SU-DHL-6 (cell line): Measurements from ENCODE around the gene AARS2.

Source experiments
- H2AFZ ChIP-seq: fragments of 200-600 bp; sonication (generic); 2 replicates; pipeline ENCODE4 v1.6.1; 2014; ENCODE audit warnings: low read depth, mild to moderate bottlenecking, moderate library complexity, mixed read lengths, antibody characterized with exemption, low read length; ENCODE audit not compliant: severe bottlenecking
- H3F3A ChIP-seq: fragments of 200-600 bp; shearing (Covaris generic); 2 replicates; pipeline ENCODE4 v1.6.0; 2016; ENCODE audit warnings: antibody characterized with exemption, mild to moderate bottlenecking; ENCODE audit not compliant: insufficient read depth
- H3K27ac ChIP-seq: fragments of 200-600 bp; sonication (generic); 2 replicates; pipeline ENCODE4 v1.5.1; 2016; ENCODE audit warnings: low read depth, mild to moderate bottlenecking, low read length, moderate library complexity, mixed read lengths
- H3K27me3 ChIP-seq: fragments of 200-600 bp; sonication (generic), shearing (Covaris generic); 2 replicates; pipeline ENCODE4 v1.6.0; 2014; ENCODE audit warnings: mild to moderate bottlenecking, low read length
- H3K36me3 ChIP-seq: fragments of 200-600 bp; sonication (generic); 2 replicates; pipeline ENCODE4 v1.6.1; 2014; ENCODE audit warnings: mild to moderate bottlenecking, low read length, mixed read lengths
- H3K4me2 ChIP-seq: fragments of 300-600, 200-600 bp; shearing (Covaris generic), sonication (generic); 2 replicates; pipeline ENCODE4 v1.6.0; 2014; ENCODE audit warnings: low read length, low read depth, mild to moderate bottlenecking; ENCODE audit not compliant: poor library complexity, severe bottlenecking
- H3K4me3 ChIP-seq: fragments of 200-600 bp; sonication (generic); 2 replicates; pipeline ENCODE4 v1.5.1; 2014; ENCODE audit warnings: antibody characterized with exemption, low read length, mild to moderate bottlenecking, mixed read lengths; ENCODE audit not compliant: insufficient read depth, poor library complexity, severe bottlenecking
- H3K79me2 ChIP-seq: fragments of 200-600 bp; sonication (generic); 2 replicates; pipeline ENCODE4 v1.6.1; 2014; ENCODE audit warnings: mild to moderate bottlenecking, low read length, moderate library complexity; ENCODE audit not compliant: insufficient read depth
- H3K9ac ChIP-seq: fragments of 200-600 bp; sonication (generic); 2 replicates; pipeline ENCODE4 v1.7.0; 2014; ENCODE audit warnings: mild to moderate bottlenecking, low read length
- H3K9me2 ChIP-seq: fragments of 200-600 bp; sonication (generic); replicated peaks from 2 replicates; pipeline ENCODE4 v1.6.1; 2014; ENCODE audit warnings: low read length; ENCODE audit not compliant: insufficient read depth
- H3K9me3 ChIP-seq: fragments of 200-600 bp; sonication (generic); 2 replicates; pipeline ENCODE4 v1.6.1; 2014; ENCODE audit warnings: low read length, mixed read lengths; ENCODE audit not compliant: insufficient read depth
- H4K20me1 ChIP-seq: fragments of 200-600 bp; sonication (generic); 2 replicates; pipeline ENCODE4 v1.6.1; 2014; ENCODE audit warnings: low read depth, mild to moderate bottlenecking, antibody characterized with exemption, low read length, moderate library complexity, mixed read lengths
- CTCF ChIP-seq: fragments of 200-600 bp; sonication (generic); IDR thresholded peaks from one replicate; pipeline ENCODE4 v1.5.1; 2017; ENCODE audit warnings: antibody characterized with exemption, mild to moderate bottlenecking, low read length, moderate library complexity; ENCODE audit not compliant: insufficient read depth, poor library complexity, severe bottlenecking
- EZH2phosphoT487 ChIP-seq: fragments of 200-600 bp; sonication (generic), shearing (Covaris generic); conservative IDR thresholded peaks from 2 replicates; pipeline ENCODE4 v1.6.1; 2018; ENCODE audit warnings: mild to moderate bottlenecking, antibody characterized with exemption, low read length, moderate library complexity, mixed read lengths

Gene AARS2

GRCh38 chr6:44284121-44284520 lies 29.0 kb downstream of the AARS2 start:
- Histone ChIP-seq H3K4me3 (no peak overlapping the region), H3K9me3 (no peaks in the 10 kb centered on the region), H4K20me1 (no peaks in the 10 kb centered on the region), H3K27me3 (peaks cover 6% of the 10 kb centered on the region; the same call in 1 of the 2 replicates), H2AFZ (no peak overlapping the region), H3K27ac (no peak overlapping the region), H3K9me2 (no peaks in the 10 kb centered on the region), H3K4me2 (no peak overlapping the region), H3K79me2 (no peaks in the 10 kb centered on the region), H3K9ac (no peak overlapping the region), H3K36me3 (no peaks in the 10 kb centered on the region), H3F3A (no peaks in the 10 kb centered on the region)
- TF ChIP-seq EZH2phosphoT487 (no peak), CTCF (no peak)

GRCh38 chr6:44278774-44279697 lies 34.1 kb downstream of the AARS2 start:
- Histone ChIP-seq H3K9me3 (no peaks in the 10 kb centered on the region), H3K27me3 (no peaks in the 10 kb centered on the region), H3K79me2 (no peaks in the 10 kb centered on the region), H2AFZ (no peak overlapping the region), H3K9me2 (no peaks in the 10 kb centered on the region), H4K20me1 (no peaks in the 10 kb centered on the region), H3F3A (no peaks in the 10 kb centered on the region), H3K4me2 (no peak overlapping the region), H3K27ac (no peak overlapping the region), H3K4me3 (no peak overlapping the region), H3K36me3 (no peaks in the 10 kb centered on the region), H3K9ac (no peak overlapping the region)
- TF ChIP-seq CTCF (no peak), EZH2phosphoT487 (no peak)

GRCh38 chr6:44278315-44278714 lies 34.8 kb downstream of the AARS2 start:
- TF ChIP-seq EZH2phosphoT487: no peak
- Histone ChIP-seq H3K9me3 (no peaks in the 10 kb centered on the region), H3K27me3 (no peaks in the 10 kb centered on the region)

GRCh38 chr6:44277763-44278162 lies 35.4 kb downstream of the AARS2 start:
- Histone ChIP-seq H3K4me2 (no peak overlapping the region), H4K20me1 (no peaks in the 10 kb centered on the region), H3K27ac (no peak overlapping the region), H3K9me2 (no peaks in the 10 kb centered on the region), H2AFZ (no peak overlapping the region), H3K27me3 (no peaks in the 10 kb centered on the region), H3K9me3 (no peaks in the 10 kb centered on the region), H3K36me3 (no peaks in the 10 kb centered on the region), H3K9ac (no peak overlapping the region), H3K4me3 (no peak overlapping the region), H3K79me2 (no peaks in the 10 kb centered on the region), H3F3A (no peaks in the 10 kb centered on the region)
- no peak for TF ChIP-seq EZH2phosphoT487
- no peak for TF ChIP-seq CTCF

More at GRCh38 chr6:44278315-44278714, 34.8 kb downstream of the AARS2 start:
- Histone ChIP-seq H3K36me3 (no peaks in the 10 kb centered on the region), H4K20me1 (no peaks in the 10 kb centered on the region), H3K4me2 (no peak overlapping the region), H3K9me2 (no peaks in the 10 kb centered on the region), H2AFZ (no peak overlapping the region), H3K27ac (no peak overlapping the region), H3F3A (no peaks in the 10 kb centered on the region), H3K9ac (no peak overlapping the region), H3K79me2 (no peaks in the 10 kb centered on the region), H3K4me3 (no peak overlapping the region)
